Esophagus muscularis mucosa (tissue), 4 donors: Measurements from ENCODE around the gene KRTAP4-5.

Experiments used
- CTCF ChIP-seq, 3 experiments: fragments of 200-600 bp in 2 of 3; fragments of 450-650 bp in 1 of 3; sonication (generic) in 2 of 3; IDR thresholded peaks; one replicate each; pipeline ENCODE4 v1.5.1; 2017 to 2019; ENCODE audit warnings: antibody characterized with exemption in 3 of 3, mild to moderate bottlenecking in 2 of 3, moderate library complexity in 1 of 3
- EP300 ChIP-seq: sonication (generic); formaldehyde crosslinking; IDR thresholded peaks from one replicate; pipeline ENCODE4 v1.6.1; 2017; ENCODE audit warnings: antibody characterized with exemption
- POLR2A ChIP-seq: fragments of 450-650 bp; IDR thresholded peaks from one replicate; pipeline ENCODE4 v1.6.1; 2017; ENCODE audit warnings: antibody characterized with exemption, moderate library complexity, mild to moderate bottlenecking, low read depth
- POLR2AphosphoS5 ChIP-seq, 2 donors: sonication (generic); formaldehyde crosslinking; IDR thresholded peaks; one replicate each; pipeline ENCODE4 v1.6.1; 2017; ENCODE audit warnings: antibody characterized with exemption in 2 of 2

GRCh38 chr17:41150026-41150425 lies 401 bp upstream of the KRTAP4-5 start:
- TF ChIP-seq CTCF (IDR thresholded peaks at IDR 0.05): no peak
- no peak for TF ChIP-seq POLR2AphosphoS5 (IDR thresholded peaks at IDR 0.05)
- TF ChIP-seq POLR2A: no peak
- no peak for TF ChIP-seq EP300
